IPS DF 19.7 (cell line): ENCODE measurements around the gene ERVFRD-1.

Source experiments
- DNase-seq: peaks from one replicate; pipeline ENCODE4 v3.0.0-alpha.2; 2013; ENCODE audit warnings: low read depth, low spot score

The ERVFRD-1 gene

GRCh38 chr6:11110921-11111768 lies at the start of gene ERVFRD-1:
Gene ERVFRD-1 (minus strand): TSS chr6:11111725. CDS start chr6:11105310, 6,415 bp downstream.
- DNase-seq: no peak

GRCh38 chr6:11160199-11160598 lies 48.7 kb upstream of the ERVFRD-1 start:
- DNase-seq: no peak

GRCh38 chr6:11155589-11155988 lies 44.1 kb upstream of the ERVFRD-1 start:
- DNase-seq: no peak

- no peak for DNase-seq
Observed at GRCh38 chr6:11153447-11153846, 41.9 kb upstream of the ERVFRD-1 start.

GRCh38 chr6:11152581-11152980 lies 41.1 kb upstream of the ERVFRD-1 start:
- DNase-seq: no peak

- no peak for DNase-seq
Observed at GRCh38 chr6:11151488-11151887, 40.0 kb upstream of the ERVFRD-1 start.

- no peak for DNase-seq
Observed at GRCh38 chr6:11149551-11149950, 38.0 kb upstream of the ERVFRD-1 start.

- no peak for DNase-seq
Observed at GRCh38 chr6:11146117-11146826, 34.7 kb upstream of the ERVFRD-1 start.

- DNase-seq: no peak
Observed at GRCh38 chr6:11144393-11144851, 32.9 kb upstream of the ERVFRD-1 start.

GRCh38 chr6:11143394-11144371 lies 32.2 kb upstream of the ERVFRD-1 start:
- no peak for DNase-seq

GRCh38 chr6:11142296-11143027 lies 30.9 kb upstream of the ERVFRD-1 start:
- DNase-seq: no peak

- no peak for DNase-seq
Observed at GRCh38 chr6:11141295-11141694, 29.8 kb upstream of the ERVFRD-1 start.

- no peak for DNase-seq
Observed at GRCh38 chr6:11140056-11140455, 28.5 kb upstream of the ERVFRD-1 start.

GRCh38 chr6:11139051-11139960 lies 27.8 kb upstream of the ERVFRD-1 start:
- DNase-seq: no peak

GRCh38 chr6:11136809-11137208 lies 25.3 kb upstream of the ERVFRD-1 start:
- no peak for DNase-seq

GRCh38 chr6:11133281-11133680 lies 21.8 kb upstream of the ERVFRD-1 start:
- no peak for DNase-seq

GRCh38 chr6:11132194-11132888 lies 20.8 kb upstream of the ERVFRD-1 start:
- no peak for DNase-seq

GRCh38 chr6:11130605-11131004 lies 19.1 kb upstream of the ERVFRD-1 start:
- DNase-seq: no peak

- DNase-seq: no peak
Observed at GRCh38 chr6:11129908-11130565, 18.5 kb upstream of the ERVFRD-1 start.
